Astrocyte (in vitro differentiated cells and primary cell): ENCODE data around the gene HSPB7. TPM values are rescaled to one million over a fixed set of nuclear protein-coding genes. Genes with fewer than 3 reads are reported as not detected.

ENCODE experiments used
- DNase-seq: peaks from one replicate; pipeline ENCODE4 v3.0.0-alpha.2; 2010; ENCODE audit warnings: low read depth
- FAIRE-seq: peaks from 2 replicates; lab custom pipeline; 2011; peaks lifted over from hg19 to GRCh38; lab: Jason Lieb, UNC
- H2AFZ ChIP-seq: 2 replicates; pipeline ENCODE4 v1.6.0; 2012; ENCODE audit warnings: low read depth, low read length, inconsistent platforms
- H3K27ac ChIP-seq: 2 replicates; pipeline ENCODE4 v1.5.1; 2011; ENCODE audit warnings: low read depth, low read length, inconsistent platforms
- H3K27me3 ChIP-seq: 2 replicates; pipeline ENCODE4 v1.6.0; 2011; ENCODE audit warnings: low read length, inconsistent platforms; ENCODE audit not compliant: insufficient read depth
- H3K36me3 ChIP-seq: 2 replicates; pipeline ENCODE4 v1.5.1; 2011; ENCODE audit warnings: low read length, inconsistent platforms; ENCODE audit not compliant: insufficient read depth
- H3K4me1 ChIP-seq: 2 replicates; pipeline ENCODE4 v1.5.1; 2011; ENCODE audit warnings: low read length, inconsistent platforms; ENCODE audit not compliant: insufficient read depth
- H3K4me2 ChIP-seq: 2 replicates; pipeline ENCODE4 v1.6.0; 2012; ENCODE audit warnings: low read length, inconsistent platforms
- H3K4me3 ChIP-seq: 2 replicates; pipeline ENCODE4 v1.5.1; 2011; ENCODE audit warnings: low read depth, mild to moderate bottlenecking, low read length, inconsistent platforms; ENCODE audit not compliant: insufficient read depth
- H3K79me2 ChIP-seq: 2 replicates; pipeline ENCODE4 v1.6.0; 2012; ENCODE audit warnings: mild to moderate bottlenecking, low read length, inconsistent platforms; ENCODE audit not compliant: insufficient read depth
- H3K9ac ChIP-seq: 2 replicates; pipeline ENCODE4 v1.6.0; 2012; ENCODE audit warnings: mild to moderate bottlenecking, low read length, inconsistent platforms
- H3K9me3 ChIP-seq: 2 replicates; pipeline ENCODE4 v1.5.1; 2012; ENCODE audit warnings: low read depth, mild to moderate bottlenecking, low read length, inconsistent platforms; ENCODE audit not compliant: insufficient read depth
- H4K20me1 ChIP-seq: 2 replicates; pipeline ENCODE4 v1.6.0; 2012; ENCODE audit warnings: low read length, inconsistent platforms; ENCODE audit not compliant: insufficient read depth
- H3K27ac Mint-ChIP-seq: one replicate; pipeline ENCODE4 v1.8.0; 2021; ENCODE audit warnings: mild to moderate bottlenecking, mixed read lengths; ENCODE audit not compliant: unreplicated experiment
- H3K27me3 Mint-ChIP-seq: one replicate; pipeline ENCODE4 v1.8.0; 2021; ENCODE audit warnings: low read depth, mixed read lengths; ENCODE audit not compliant: unreplicated experiment
- H3K36me3 Mint-ChIP-seq: one replicate; pipeline ENCODE4 v1.8.0; 2021; ENCODE audit warnings: low read depth, mixed read lengths; ENCODE audit not compliant: unreplicated experiment
- H3K4me1 Mint-ChIP-seq: one replicate; pipeline ENCODE4 v1.8.0; 2021; ENCODE audit warnings: low read depth, mixed read lengths; ENCODE audit not compliant: unreplicated experiment
- H3K4me3 Mint-ChIP-seq: one replicate; pipeline ENCODE4 v1.8.0; 2021; ENCODE audit warnings: mild to moderate bottlenecking, moderate library complexity, mixed read lengths; ENCODE audit not compliant: unreplicated experiment
- H3K9me3 Mint-ChIP-seq: one replicate; pipeline ENCODE4 v1.8.0; 2021; ENCODE audit warnings: mild to moderate bottlenecking, mixed read lengths; ENCODE audit not compliant: unreplicated experiment
- EZH2 ChIP-seq: IDR thresholded peaks from 2 replicates; pipeline ENCODE4 v1.6.1; 2012; ENCODE audit warnings: mild to moderate bottlenecking, low read length, inconsistent platforms; ENCODE audit not compliant: insufficient read depth
- total RNA-seq: library from RNA; stranded (reverse); gene quantifications from 2 replicates; pipeline ENCODE4 v1.2.1, GENCODE V29; 2021
- TF ChIP-seq, protein P1 (sequence below): IDR thresholded peaks from 2 replicates; pipeline ENCODE4 v1.5.1; 2011; ENCODE audit warnings: low read depth, mild to moderate bottlenecking, inconsistent platforms, low read length, moderate library complexity; ENCODE audit not compliant: insufficient read depth

HSPB7 gene
- total RNA-seq, 1 donor from 2014 or later: 0.45 TPM

DNA sequence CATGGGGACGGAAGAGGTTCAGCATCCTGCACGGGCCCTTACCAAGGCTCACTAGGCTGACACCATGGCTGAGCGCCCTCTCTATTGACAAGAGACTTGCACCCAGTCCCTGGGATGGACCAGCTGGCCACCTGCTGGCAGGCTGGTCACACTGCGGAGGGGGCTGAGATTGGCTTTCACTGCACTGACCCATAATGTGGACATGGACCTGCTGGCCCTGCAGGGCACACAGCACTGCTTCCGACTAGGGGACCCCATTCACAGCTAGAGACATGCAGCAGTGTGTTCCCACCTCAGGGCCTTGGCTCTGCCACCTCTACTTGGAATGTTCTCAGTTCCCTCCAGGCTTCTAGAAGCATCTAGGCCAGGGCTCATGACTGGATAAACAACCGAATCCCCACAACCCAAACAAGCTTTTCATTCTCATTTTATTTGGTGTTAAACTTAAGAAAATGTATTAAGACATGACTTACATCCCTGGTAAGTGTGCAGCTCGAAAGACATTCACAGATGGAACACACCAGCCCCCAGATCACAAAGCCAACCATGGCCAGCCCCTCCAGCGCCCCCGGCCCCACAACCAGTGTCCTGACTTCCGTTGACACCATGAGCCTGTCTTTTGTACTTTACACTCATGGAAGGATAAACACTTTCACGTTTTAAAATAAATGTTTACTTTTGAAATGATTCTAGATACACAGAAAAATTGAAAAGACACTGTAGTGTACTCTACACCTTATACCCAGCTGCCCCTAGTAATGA, 23.1 kb downstream of the HSPB7 start:
- Histone ChIP-seq H4K20me1 (no peaks in the 10 kb centered on the region), H3K4me1 (no peaks in the 10 kb centered on the region), H3K4me3 (no peak overlapping the region), H3K27ac (no peak overlapping the region), H3K36me3 (no peaks in the 10 kb centered on the region), H3K4me2 (no peak overlapping the region), H2AFZ (no peak overlapping the region), H3K9ac (no peak overlapping the region), H3K9me3 (no peaks in the 10 kb centered on the region), H3K79me2 (no peaks in the 10 kb centered on the region), H3K27me3 (no peaks in the 10 kb centered on the region)
- no peak for TF ChIP-seq EZH2
- TF ChIP-seq, protein P1, sequence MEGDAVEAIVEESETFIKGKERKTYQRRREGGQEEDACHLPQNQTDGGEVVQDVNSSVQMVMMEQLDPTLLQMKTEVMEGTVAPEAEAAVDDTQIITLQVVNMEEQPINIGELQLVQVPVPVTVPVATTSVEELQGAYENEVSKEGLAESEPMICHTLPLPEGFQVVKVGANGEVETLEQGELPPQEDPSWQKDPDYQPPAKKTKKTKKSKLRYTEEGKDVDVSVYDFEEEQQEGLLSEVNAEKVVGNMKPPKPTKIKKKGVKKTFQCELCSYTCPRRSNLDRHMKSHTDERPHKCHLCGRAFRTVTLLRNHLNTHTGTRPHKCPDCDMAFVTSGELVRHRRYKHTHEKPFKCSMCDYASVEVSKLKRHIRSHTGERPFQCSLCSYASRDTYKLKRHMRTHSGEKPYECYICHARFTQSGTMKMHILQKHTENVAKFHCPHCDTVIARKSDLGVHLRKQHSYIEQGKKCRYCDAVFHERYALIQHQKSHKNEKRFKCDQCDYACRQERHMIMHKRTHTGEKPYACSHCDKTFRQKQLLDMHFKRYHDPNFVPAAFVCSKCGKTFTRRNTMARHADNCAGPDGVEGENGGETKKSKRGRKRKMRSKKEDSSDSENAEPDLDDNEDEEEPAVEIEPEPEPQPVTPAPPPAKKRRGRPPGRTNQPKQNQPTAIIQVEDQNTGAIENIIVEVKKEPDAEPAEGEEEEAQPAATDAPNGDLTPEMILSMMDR: peak; percentile 78
- no peaks in the 10 kb centered on the region for H3K4me1 Mint-ChIP-seq
- no peaks in the 10 kb centered on the region for H3K36me3 Mint-ChIP-seq
- peak; percentile 25 for DNase-seq
- no peak for FAIRE-seq
- H3K27me3 Mint-ChIP-seq: peaks cover 26% of the 10 kb centered on the region
- H3K9me3 Mint-ChIP-seq: no peaks in the 10 kb centered on the region
- H3K4me3 Mint-ChIP-seq: no peak overlapping the region
- no peak overlapping the region for H3K27ac Mint-ChIP-seq

DNA sequence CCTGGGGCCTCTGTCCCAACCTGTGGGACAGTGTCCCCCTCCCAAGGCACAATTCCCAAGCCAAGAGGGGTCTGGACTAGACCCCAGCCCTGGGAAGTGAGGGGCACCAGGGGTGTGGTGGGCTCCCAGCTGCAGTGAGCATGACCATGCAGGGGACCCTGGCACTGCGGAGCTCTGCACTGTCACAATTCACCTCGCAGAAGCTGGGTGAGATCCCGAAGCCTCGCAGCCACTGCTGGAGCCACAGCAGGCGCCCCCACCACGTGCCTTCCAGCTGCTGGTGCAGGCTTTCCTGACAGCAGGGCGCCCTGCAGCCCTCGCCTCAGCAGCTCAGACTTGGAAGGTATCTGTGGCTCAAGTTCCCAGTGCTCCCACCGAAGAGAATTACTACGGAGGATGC, 23.8 kb downstream of the HSPB7 start:
- Histone ChIP-seq H2AFZ (no peak overlapping the region), H4K20me1 (no peaks in the 10 kb centered on the region), H3K36me3 (no peaks in the 10 kb centered on the region), H3K27me3 (no peaks in the 10 kb centered on the region), H3K4me3 (no peak overlapping the region), H3K4me1 (no peaks in the 10 kb centered on the region), H3K79me2 (no peaks in the 10 kb centered on the region), H3K27ac (no peak overlapping the region), H3K9ac (no peak overlapping the region), H3K9me3 (no peaks in the 10 kb centered on the region), H3K4me2 (no peak overlapping the region)
- H3K27me3 Mint-ChIP-seq: peaks cover 26% of the 10 kb centered on the region
- no peaks in the 10 kb centered on the region for H3K4me1 Mint-ChIP-seq
- peaks cover under 1% of the 10 kb centered on the region for H3K9me3 Mint-ChIP-seq
- no peak overlapping the region for H3K4me3 Mint-ChIP-seq
- no peaks in the 10 kb centered on the region for H3K36me3 Mint-ChIP-seq
- FAIRE-seq (no peak), DNase-seq (no peak)
- H3K27ac Mint-ChIP-seq: no peak overlapping the region
- TF ChIP-seq, protein P1: no peak
- no peak for TF ChIP-seq EZH2

DNA sequence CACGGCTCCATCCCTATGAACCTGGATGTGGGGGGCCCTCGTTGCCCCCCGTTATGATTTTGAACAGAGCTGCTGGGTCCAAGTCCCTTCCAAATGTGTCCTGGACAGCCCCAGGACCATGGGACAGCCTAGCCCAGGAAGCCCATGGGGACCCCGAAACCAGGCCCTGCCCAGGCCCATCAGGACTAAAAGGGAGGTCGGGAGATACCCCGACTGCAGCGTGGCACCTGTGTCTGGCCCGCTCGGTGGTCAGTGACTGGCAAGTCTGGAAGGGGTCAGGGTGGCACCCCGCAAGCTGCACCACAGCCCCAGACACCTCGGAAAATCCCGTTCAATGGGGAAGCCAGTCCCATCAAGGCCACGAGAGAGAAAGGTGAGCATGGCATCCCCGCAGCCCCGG, 24.2 kb downstream of the HSPB7 start:
- Histone ChIP-seq H3K79me2 (no peaks in the 10 kb centered on the region), H3K36me3 (no peaks in the 10 kb centered on the region), H3K27ac (no peak overlapping the region), H3K4me3 (no peak overlapping the region), H3K27me3 (no peaks in the 10 kb centered on the region), H2AFZ (no peak overlapping the region), H4K20me1 (no peaks in the 10 kb centered on the region), H3K4me2 (no peak overlapping the region), H3K9ac (no peak overlapping the region), H3K4me1 (no peaks in the 10 kb centered on the region), H3K9me3 (no peaks in the 10 kb centered on the region)
- DNase-seq (no peak), FAIRE-seq (no peak)
- no peaks in the 10 kb centered on the region for H3K4me1 Mint-ChIP-seq
- peaks cover 2% of the 10 kb centered on the region for H3K9me3 Mint-ChIP-seq
- H3K36me3 Mint-ChIP-seq: no peaks in the 10 kb centered on the region
- H3K4me3 Mint-ChIP-seq: no peak overlapping the region
- no peak overlapping the region for H3K27ac Mint-ChIP-seq
- peaks cover 27% of the 10 kb centered on the region for H3K27me3 Mint-ChIP-seq
- TF ChIP-seq, protein P1: no peak
- no peak for TF ChIP-seq EZH2
